KMS-11 (cell line): ENCODE data around the gene EDARADD.

ENCODE experiments used
- H2AFZ ChIP-seq: fragments of 200-600 bp; sonication (generic); 2 replicates; pipeline ENCODE4 v1.6.1; 2016; ENCODE audit warnings: antibody characterized with exemption, mixed run types, low read depth
- H3K27ac ChIP-seq: fragments of 200-600 bp; sonication (generic); 2 replicates; pipeline ENCODE4 v1.6.1; 2016; ENCODE audit warnings: mild to moderate bottlenecking, mixed run types
- H3K27me3 ChIP-seq: fragments of 200-600 bp; sonication (generic); 2 replicates; pipeline ENCODE4 v1.6.1; 2017; ENCODE audit warnings: mild to moderate bottlenecking, low read depth, mixed run types, moderate library complexity; ENCODE audit not compliant: insufficient read depth
- H3K36me3 ChIP-seq: fragments of 200-600 bp; sonication (generic); 2 replicates; pipeline ENCODE4 v1.6.1; 2017; ENCODE audit warnings: mild to moderate bottlenecking, mixed run types; ENCODE audit not compliant: insufficient read depth
- H3K4me1 ChIP-seq: fragments of 200-600 bp; sonication (generic); 2 replicates; pipeline ENCODE4 v1.6.1; 2016; ENCODE audit warnings: mild to moderate bottlenecking, low read depth, mixed run types; ENCODE audit not compliant: poor library complexity, severe bottlenecking
- H3K4me2 ChIP-seq: fragments of 200-600 bp; sonication (generic); 2 replicates; pipeline ENCODE4 v1.7.0; 2016; ENCODE audit warnings: mild to moderate bottlenecking, mixed run types
- H3K4me3 ChIP-seq: fragments of 200-600 bp; sonication (generic); IDR thresholded peaks from 2 replicates; pipeline ENCODE4 v1.6.1; 2017; ENCODE audit warnings: low read depth, low read length, mixed read lengths; ENCODE audit not compliant: insufficient read depth
- H3K79me2 ChIP-seq: fragments of 200-600 bp; sonication (generic); 2 replicates; pipeline ENCODE4 v1.6.1; 2016; ENCODE audit warnings: low read depth, mixed run types; ENCODE audit not compliant: insufficient read depth
- H3K9ac ChIP-seq: fragments of 200-600 bp; sonication (generic); 2 replicates; pipeline ENCODE4 v1.6.1; 2016; ENCODE audit warnings: mild to moderate bottlenecking, mixed run types
- H4K20me1 ChIP-seq: fragments of 200-600 bp; sonication (generic); 2 replicates; pipeline ENCODE4 v1.6.1; 2016; ENCODE audit warnings: mild to moderate bottlenecking, mixed run types; ENCODE audit not compliant: insufficient read depth
- CTCF ChIP-seq: fragments of 200-600 bp; sonication (generic); conservative IDR thresholded peaks from 2 replicates; pipeline ENCODE4 v1.6.1; 2017; ENCODE audit warnings: low read depth, mild to moderate bottlenecking, antibody characterized with exemption, low read length, moderate library complexity, mixed read lengths

The EDARADD gene

GRCh38 chr1:236508593-236509027, 114.5 kb downstream of the EDARADD start:
- no peak overlapping the region for H2AFZ ChIP-seq
- H3K27me3 ChIP-seq: peaks cover 34% of the 10 kb centered on the region
- H3K4me1 ChIP-seq: peaks cover 20% of the 10 kb centered on the region
- H3K79me2 ChIP-seq: no peaks in the 10 kb centered on the region
- no peaks in the 10 kb centered on the region for H4K20me1 ChIP-seq
- H3K4me2 ChIP-seq: peak overlapping the region; percentile 73
- H3K27ac ChIP-seq: no peak overlapping the region
- H3K4me3 ChIP-seq: no peak overlapping the region
- H3K36me3 ChIP-seq: no peaks in the 10 kb centered on the region
- no peak overlapping the region for H3K9ac ChIP-seq
- no peak for TF ChIP-seq CTCF

DNA sequence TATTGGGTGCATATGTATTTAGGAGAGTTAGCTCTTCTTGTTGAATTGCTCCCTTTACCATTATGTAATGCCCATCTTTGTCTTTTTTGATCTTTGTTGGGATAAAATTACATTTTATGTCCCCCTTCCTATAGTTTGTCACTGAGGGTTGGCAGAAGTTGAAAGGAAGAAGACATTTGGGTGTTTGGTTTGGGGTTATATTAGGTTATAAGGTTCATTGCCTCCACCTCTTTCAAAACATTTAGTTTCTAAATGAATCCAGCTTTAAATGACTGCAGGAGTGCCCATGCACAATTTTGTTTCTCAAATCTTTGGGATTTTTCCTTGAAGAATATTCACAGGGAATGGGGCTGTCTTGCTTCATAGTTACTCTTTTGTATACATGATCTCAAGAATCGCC, 115.1 kb downstream of the EDARADD start:
- Histone ChIP-seq H2AFZ (no peak overlapping the region), H3K4me1 (peaks cover 20% of the 10 kb centered on the region), H3K36me3 (no peaks in the 10 kb centered on the region), H3K79me2 (no peaks in the 10 kb centered on the region), H3K27ac (no peak overlapping the region), H4K20me1 (no peaks in the 10 kb centered on the region), H3K27me3 (peaks cover 34% of the 10 kb centered on the region), H3K4me3 (no peak overlapping the region), H3K4me2 (peak overlapping the region; percentile 73; the same call in 1 of the 2 replicates), H3K9ac (no peak overlapping the region)
- TF ChIP-seq CTCF: no peak

- Histone ChIP-seq H2AFZ (no peak overlapping the region), H3K4me1 (peaks cover 20% of the 10 kb centered on the region), H3K36me3 (no peaks in the 10 kb centered on the region), H3K79me2 (no peaks in the 10 kb centered on the region), H3K9ac (no peak overlapping the region), H3K27me3 (peaks cover 34% of the 10 kb centered on the region; the same call in 1 of the 2 replicates), H3K27ac (no peak overlapping the region), H3K4me2 (no peak overlapping the region), H4K20me1 (no peaks in the 10 kb centered on the region), H3K4me3 (no peak overlapping the region)
- TF ChIP-seq CTCF: no peak
Measured at GRCh38 chr1:236509647-236510401, 115.7 kb downstream of the EDARADD start.

DNA sequence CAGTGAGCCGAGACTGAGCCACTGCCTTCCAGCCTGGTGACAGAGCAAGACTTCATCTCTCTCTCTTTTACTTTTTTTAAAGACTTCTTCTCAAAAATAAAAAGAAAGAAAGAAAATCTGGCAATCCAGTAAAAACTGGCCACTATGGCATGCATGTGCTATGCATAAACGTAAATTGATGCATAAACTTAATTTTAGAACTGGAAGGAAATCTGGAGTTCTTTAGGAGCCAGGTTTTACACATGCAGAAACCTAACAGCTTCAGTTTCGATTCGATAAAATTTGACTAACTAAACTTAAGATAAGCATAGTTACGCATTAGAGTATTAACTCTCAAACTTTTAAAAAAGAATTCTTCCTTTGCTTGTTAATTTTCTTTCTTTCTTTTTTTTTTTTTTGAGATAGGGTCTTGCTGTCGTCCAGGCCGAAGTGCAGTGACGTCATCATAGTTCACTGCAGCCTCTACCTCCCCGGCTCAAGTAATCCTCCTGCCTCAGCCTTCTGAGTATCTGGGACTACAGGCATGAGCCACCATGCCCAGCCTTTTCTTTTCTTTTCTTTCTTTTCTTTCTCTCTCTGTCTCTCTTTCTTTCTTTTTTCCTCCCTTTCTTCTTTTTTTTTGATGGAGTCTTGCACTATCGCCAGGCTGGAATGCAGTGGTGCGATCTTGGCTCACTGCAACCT, 117.8 kb downstream of the EDARADD start:
- H3K4me1 ChIP-seq: peaks cover 20% of the 10 kb centered on the region
- no peaks in the 10 kb centered on the region for H4K20me1 ChIP-seq
- no peaks in the 10 kb centered on the region for H3K79me2 ChIP-seq
- no peak overlapping the region for H3K4me3 ChIP-seq
- H3K27me3 ChIP-seq: peaks cover 24% of the 10 kb centered on the region; the same call in 1 of the 2 replicates
- no peak overlapping the region for H3K9ac ChIP-seq
- no peak overlapping the region for H3K27ac ChIP-seq
- TF ChIP-seq CTCF: no peak
- H2AFZ ChIP-seq: no peak overlapping the region
- H3K36me3 ChIP-seq: no peaks in the 10 kb centered on the region
- no peak overlapping the region for H3K4me2 ChIP-seq
